Osteoblast (primary cell): ENCODE data around the gene UBE2S. TPM values are rescaled to one million over a fixed set of nuclear protein-coding genes. Genes with fewer than 3 reads are reported as not detected.

ENCODE experiments used
- DNase-seq: peaks from one replicate; pipeline ENCODE4 v3.0.0; 2011; ENCODE audit warnings: low spot score, mixed read lengths; ENCODE audit not compliant: insufficient read length; ENCODE audit errors: missing footprints
- H2AFZ ChIP-seq: 2 replicates; pipeline ENCODE4 v1.6.0; 2011; ENCODE audit warnings: mild to moderate bottlenecking, low read length
- H3K27ac ChIP-seq: 2 replicates; pipeline ENCODE4 v1.5.1; 2011; ENCODE audit warnings: mild to moderate bottlenecking, low read depth, low read length, moderate library complexity
- H3K27me3 ChIP-seq: 2 replicates; pipeline ENCODE4 v1.6.0; 2012; ENCODE audit warnings: mild to moderate bottlenecking, control low read depth, inconsistent platforms, low read length, moderate library complexity; ENCODE audit not compliant: insufficient read depth
- H3K36me3 ChIP-seq: 2 replicates; pipeline ENCODE4 v1.5.1; 2011; ENCODE audit warnings: mild to moderate bottlenecking, low read length, control low read depth, moderate library complexity; ENCODE audit not compliant: insufficient read depth
- H3K4me1 ChIP-seq: 2 replicates; pipeline ENCODE4 v1.5.1; 2011; ENCODE audit warnings: mild to moderate bottlenecking, low read length, control low read depth, moderate library complexity; ENCODE audit not compliant: insufficient read depth
- H3K4me2 ChIP-seq: 2 replicates; pipeline ENCODE4 v1.6.0; 2011; ENCODE audit warnings: mild to moderate bottlenecking, low read length; ENCODE audit not compliant: insufficient read depth
- H3K4me3 ChIP-seq: fragments of 200-600 bp; sonication (generic); 3 replicates; pipeline ENCODE4 v1.5.1; 2012; ENCODE audit warnings: mild to moderate bottlenecking, low read length, inconsistent platforms; ENCODE audit not compliant: insufficient read depth
- H3K79me2 ChIP-seq: 2 replicates; pipeline ENCODE4 v1.6.0; 2012; ENCODE audit warnings: mild to moderate bottlenecking, low read length, control low read depth, inconsistent platforms; ENCODE audit not compliant: insufficient read depth
- H3K9me3 ChIP-seq: 2 replicates; pipeline ENCODE4 v1.5.1; 2011; ENCODE audit warnings: low read depth, low read length, control low read depth
- H4K20me1 ChIP-seq: 2 replicates; pipeline ENCODE4 v1.6.0; 2012; ENCODE audit warnings: mild to moderate bottlenecking, low read length, control low read depth; ENCODE audit not compliant: insufficient read depth
- total RNA-seq: library from RNA; depleted of rRNA; stranded (reverse); fragments of >200 nt; gene quantifications from 2 replicates; pipeline ENCODE4 v1.2.3, GENCODE V29; 2012
- TF ChIP-seq, protein P1 (sequence below): IDR thresholded peaks from 2 replicates; pipeline ENCODE4 v1.5.1; 2011; ENCODE audit warnings: mild to moderate bottlenecking, low read depth, low read length, moderate library complexity; ENCODE audit errors: extremely low read depth

UBE2S gene
- total RNA-seq, 1 donor: 37.3 TPM

DNA sequence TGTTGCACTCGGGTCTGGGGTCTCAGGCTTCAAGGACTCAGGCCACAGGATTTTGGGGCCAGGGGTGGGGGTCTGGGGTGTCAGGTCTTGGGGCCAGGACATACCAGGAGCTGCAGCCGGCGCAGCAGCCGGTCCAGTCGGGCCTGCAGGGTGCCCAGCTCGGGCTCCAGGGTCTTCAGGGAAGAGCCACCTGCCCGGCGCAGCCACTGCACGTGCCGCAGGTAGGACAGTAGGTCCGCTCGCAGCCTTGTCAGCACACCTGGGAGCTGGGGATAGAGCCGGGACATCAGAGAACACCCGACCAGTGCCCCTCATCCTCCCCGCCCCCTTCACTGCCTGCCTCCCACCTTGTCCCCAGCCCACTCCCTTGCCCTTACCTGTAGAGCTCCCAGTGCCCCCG is 39.5 kb downstream of the UBE2S start:
- Histone ChIP-seq H3K27me3 (no peaks in the 10 kb centered on the region), H3K36me3 (peaks cover 6% of the 10 kb centered on the region), H3K9me3 (no peaks in the 10 kb centered on the region), H3K79me2 (no peaks in the 10 kb centered on the region), H3K4me1 (peaks cover 15% of the 10 kb centered on the region), H3K27ac (no peak overlapping the region), H3K4me3 (no peak overlapping the region), H3K4me2 (no peak overlapping the region), H2AFZ (no peak overlapping the region), H4K20me1 (no peaks in the 10 kb centered on the region)
- DNase-seq: no peak
- TF ChIP-seq, protein P1, sequence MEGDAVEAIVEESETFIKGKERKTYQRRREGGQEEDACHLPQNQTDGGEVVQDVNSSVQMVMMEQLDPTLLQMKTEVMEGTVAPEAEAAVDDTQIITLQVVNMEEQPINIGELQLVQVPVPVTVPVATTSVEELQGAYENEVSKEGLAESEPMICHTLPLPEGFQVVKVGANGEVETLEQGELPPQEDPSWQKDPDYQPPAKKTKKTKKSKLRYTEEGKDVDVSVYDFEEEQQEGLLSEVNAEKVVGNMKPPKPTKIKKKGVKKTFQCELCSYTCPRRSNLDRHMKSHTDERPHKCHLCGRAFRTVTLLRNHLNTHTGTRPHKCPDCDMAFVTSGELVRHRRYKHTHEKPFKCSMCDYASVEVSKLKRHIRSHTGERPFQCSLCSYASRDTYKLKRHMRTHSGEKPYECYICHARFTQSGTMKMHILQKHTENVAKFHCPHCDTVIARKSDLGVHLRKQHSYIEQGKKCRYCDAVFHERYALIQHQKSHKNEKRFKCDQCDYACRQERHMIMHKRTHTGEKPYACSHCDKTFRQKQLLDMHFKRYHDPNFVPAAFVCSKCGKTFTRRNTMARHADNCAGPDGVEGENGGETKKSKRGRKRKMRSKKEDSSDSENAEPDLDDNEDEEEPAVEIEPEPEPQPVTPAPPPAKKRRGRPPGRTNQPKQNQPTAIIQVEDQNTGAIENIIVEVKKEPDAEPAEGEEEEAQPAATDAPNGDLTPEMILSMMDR: no peak

DNA sequence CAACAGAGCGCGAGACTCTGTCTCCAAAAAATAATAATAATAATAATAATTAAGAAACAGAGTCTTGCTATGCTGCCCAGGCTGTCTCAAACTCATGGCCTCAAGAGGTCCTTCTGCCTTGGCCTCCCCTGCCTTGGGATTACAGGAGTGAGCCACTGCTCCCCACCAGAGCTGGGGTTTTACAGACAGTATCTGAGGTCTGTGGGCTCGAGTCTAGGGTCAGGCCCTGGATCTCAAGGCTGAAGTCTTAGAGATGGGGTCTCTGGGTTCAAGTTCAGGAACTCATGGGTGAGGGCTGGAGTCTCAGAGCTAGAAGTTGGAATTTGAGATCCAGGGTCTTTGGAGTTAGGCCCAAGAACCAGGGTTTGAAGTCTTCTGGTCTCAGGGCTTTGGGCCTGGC is 40.8 kb downstream of the UBE2S start:
- peaks cover 6% of the 10 kb centered on the region for H3K36me3 ChIP-seq
- no peak overlapping the region for H3K4me3 ChIP-seq
- H3K9me3 ChIP-seq: no peaks in the 10 kb centered on the region
- no peaks in the 10 kb centered on the region for H3K27me3 ChIP-seq
- H3K4me2 ChIP-seq: no peak overlapping the region
- H3K27ac ChIP-seq: no peak overlapping the region
- no peaks in the 10 kb centered on the region for H3K79me2 ChIP-seq
- H2AFZ ChIP-seq: no peak overlapping the region
- TF ChIP-seq, protein P1: no peak
- H3K4me1 ChIP-seq: peaks cover 11% of the 10 kb centered on the region
- no peak for DNase-seq
- no peaks in the 10 kb centered on the region for H4K20me1 ChIP-seq

DNA sequence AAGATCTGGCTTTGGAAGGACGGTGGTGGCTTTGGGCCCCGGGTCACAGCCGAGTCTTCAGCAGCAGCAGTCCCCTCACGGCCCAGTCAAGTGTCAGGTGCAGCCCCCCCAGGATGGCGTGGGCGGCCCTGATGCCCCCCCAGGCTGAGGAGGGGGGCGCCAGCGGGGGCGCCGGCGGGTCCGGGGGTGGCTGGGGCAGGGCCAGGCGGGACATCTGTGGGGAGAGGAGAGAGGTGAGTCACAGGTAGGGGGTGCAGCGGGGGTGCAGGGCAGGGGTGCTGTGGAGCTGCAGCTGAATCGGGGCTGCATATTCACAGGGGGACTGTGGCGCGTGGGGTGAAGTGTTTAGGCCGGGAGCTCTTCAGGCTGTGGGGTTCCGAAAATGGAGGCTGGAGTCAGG is 41.6 kb downstream of the UBE2S start:
- no peak overlapping the region for H3K27ac ChIP-seq
- DNase-seq: no peak

DNA sequence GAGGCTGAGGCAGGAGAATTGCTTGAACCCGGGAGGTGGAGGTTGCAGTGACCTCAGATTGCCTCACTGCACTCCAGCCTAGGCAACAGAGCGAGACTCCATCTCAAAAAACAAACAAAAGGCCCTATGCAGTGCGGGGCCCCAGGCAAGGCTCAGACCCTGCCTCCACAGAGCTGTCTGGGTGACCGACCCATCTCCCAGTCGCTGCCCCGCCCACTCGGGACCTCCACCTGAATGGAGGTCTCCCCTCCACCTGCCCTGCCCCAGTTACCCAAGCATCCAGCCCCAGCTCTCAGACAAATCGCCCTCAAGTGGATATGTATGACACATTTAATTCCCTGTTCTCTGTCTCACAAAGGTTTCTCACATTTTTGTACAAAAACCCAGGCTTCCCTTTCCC is 42.3 kb downstream of the UBE2S start:
- Histone ChIP-seq H3K79me2 (no peaks in the 10 kb centered on the region), H3K27me3 (no peaks in the 10 kb centered on the region), H4K20me1 (no peaks in the 10 kb centered on the region), H3K4me2 (no peak overlapping the region), H3K4me3 (no peak overlapping the region), H3K27ac (no peak overlapping the region), H2AFZ (no peak overlapping the region), H3K4me1 (peaks cover 4% of the 10 kb centered on the region), H3K9me3 (no peaks in the 10 kb centered on the region), H3K36me3 (peaks cover 6% of the 10 kb centered on the region)
- TF ChIP-seq, protein P1: no peak
- DNase-seq: no peak

More for the DNA sequence above, 41.6 kb downstream of the UBE2S start:
- H3K79me2 ChIP-seq: no peaks in the 10 kb centered on the region
- no peaks in the 10 kb centered on the region for H4K20me1 ChIP-seq
- H3K4me3 ChIP-seq: no peak overlapping the region
- no peaks in the 10 kb centered on the region for H3K27me3 ChIP-seq
- H3K4me1 ChIP-seq: peaks cover 9% of the 10 kb centered on the region
- no peak overlapping the region for H2AFZ ChIP-seq
- peaks cover 6% of the 10 kb centered on the region for H3K36me3 ChIP-seq
- H3K4me2 ChIP-seq: no peak overlapping the region
- TF ChIP-seq, protein P1: no peak
- no peaks in the 10 kb centered on the region for H3K9me3 ChIP-seq
